A549 (cell line): ENCODE measurements around the gene CDC42SE2.

Experiments
- BHLHE40 ChIP-seq: IDR thresholded peaks from 2 replicates; pipeline ENCODE4 v1.6.1; 2012; ENCODE audit warnings: low read depth, low read length, inconsistent platforms
- CTCF ChIP-seq: fragments of >200 bp; sonication (Bioruptor Twin); formaldehyde crosslinking; IDR thresholded peaks from 3 replicates; pipeline ENCODE4 v1.5.1; 2016
- ELK1 ChIP-seq: fragments of 150-350 bp; IDR thresholded peaks from 2 replicates; pipeline ENCODE4 v1.6.1; 2014; ENCODE audit warnings: low read depth, mild to moderate bottlenecking, low read length
- POLR2A ChIP-seq: IDR thresholded peaks from 2 replicates; pipeline ENCODE4 v1.6.1; 2012; ENCODE audit warnings: mild to moderate bottlenecking, low read length
- RAD21 ChIP-seq, 2 experiments: fragments of >200 bp in 1 of 2; sonication (Bioruptor Twin) in 1 of 2; formaldehyde crosslinking in 1 of 2; IDR thresholded peaks in 1 of 2; conservative IDR thresholded peaks in 1 of 2; 2 replicates in 1 of 2; 3 replicates in 1 of 2; pipeline ENCODE4 v1.6.1; 2012 to 2018; ENCODE audit warnings: inconsistent platforms in 1 of 2
- SMC3 ChIP-seq: fragments of >200 bp; sonication (Bioruptor Twin); formaldehyde crosslinking; IDR thresholded peaks from 3 replicates; pipeline ENCODE4 v1.6.1; 2018; ENCODE audit warnings: inconsistent platforms
- ZFP36 ChIP-seq: fragments of 450-650 bp; IDR thresholded peaks from 2 replicates; pipeline ENCODE4 v1.6.1; 2014; ENCODE audit warnings: borderline replicate concordance; ENCODE audit not compliant: partially characterized antibody

GRCh38 chr5:131221888-131222287 is 42.0 kb upstream of the CDC42SE2 start:
- TF ChIP-seq BHLHE40 = no peak
- TF ChIP-seq CTCF = no peak
- no peak for TF ChIP-seq SMC3
- TF ChIP-seq RAD21 (conservative IDR thresholded peaks at IDR 0.05 in 1 of 2, IDR thresholded peaks at IDR 0.05 in 1 of 2) = no peak
- no peak for TF ChIP-seq POLR2A
- no peak for TF ChIP-seq ZFP36
- TF ChIP-seq ELK1 = no peak
